ENCODE measurements around the gene DAW1. TPM values are rescaled to one million over a fixed set of nuclear protein-coding genes. Genes with fewer than 3 reads are reported as not detected.

Gene DAW1
- total and polyA plus RNA-seq, 2 of the 4 experiments (the other 2 are of a cell fraction): 0.86 to 1.4 TPM

- H2BK15ac ChIP-seq (ENCODE audit: low read depth, low read length): no peak overlapping the region
- TF ChIP-seq MAZ (IDR thresholded peaks at IDR 0.05; ENCODE audit: borderline replicate concordance, low read depth, low read length) (no peak), CHD1 (IDR thresholded peaks at IDR 0.05; ENCODE audit: low read depth, low read length) (no peak)
- no peak overlapping the region for H3K14ac ChIP-seq (replicated peaks; ENCODE audit: low read depth, low read length)
- intact Hi-C loops (cut with micrococcal nuclease): no loop called here
- H3K27me3 ChIP-seq (ENCODE audit: control insufficient read depth, insufficient read depth, low read length): no peaks in the 10 kb centered on the region
- no peak overlapping the region for H2AK9ac ChIP-seq (replicated peaks; ENCODE audit: low read depth, low read length, poor library complexity)
- no peak overlapping the region for H3K4me2 ChIP-seq (ENCODE audit: low read depth, low read length)
- H3K4me1 ChIP-seq (ENCODE audit: control insufficient read depth, insufficient read depth, low read length): no peaks in the 10 kb centered on the region
- no peak overlapping the region for H3K4ac ChIP-seq (ENCODE audit: low read depth, low read length)
- peaks cover 13% of the 10 kb centered on the region for H3K9me3 ChIP-seq (ENCODE audit: control insufficient read depth, insufficient read depth, low read length)
- no peaks in the 10 kb centered on the region for H3K9me1 ChIP-seq (ENCODE audit: insufficient read depth, low read length)
- no peak overlapping the region for H4K8ac ChIP-seq (ENCODE audit: low read depth in 2 of 2, low read length in 2 of 2)
- H4K91ac ChIP-seq (ENCODE audit: insufficient read depth, low read depth, low read length): no peak overlapping the region
- H4K5ac ChIP-seq (ENCODE audit: low read depth, low read length): no peak overlapping the region
- no peaks in the 10 kb centered on the region for H3K36me3 ChIP-seq (ENCODE audit: control insufficient read depth, insufficient read depth, low read length)
- ChIA-PET POLR2A (ENCODE audit: unreplicated experiment) (no interaction called here), CTCF (no interaction called here)
- DNase-seq (no peak), ATAC-seq (ENCODE audit: low read depth) (no peak)
- no TSS peak for BruUV-seq (replicated peaks)
- H2AK5ac ChIP-seq (ENCODE audit: low read depth, low read length): no peak overlapping the region
- H4K20me1 ChIP-seq (ENCODE audit: insufficient read depth, low read length): no peaks in the 10 kb centered on the region
- H3K4me3 ChIP-seq (ENCODE audit: insufficient read depth, low read depth, low read length): no peak overlapping the region
- H2BK20ac ChIP-seq (ENCODE audit: low read depth, low read length): no peak overlapping the region
- no peak overlapping the region for H3K18ac ChIP-seq (ENCODE audit: low read depth, low read length)
- H3K56ac ChIP-seq (ENCODE audit: extremely low read depth, insufficient read depth, low read length): no peak overlapping the region
- H2BK5ac ChIP-seq (ENCODE audit: low read depth, low read length, poor library complexity, severe bottlenecking): no peak overlapping the region
- no CpG with 5 or more reads among the region's 3 CpGs for WGBS, 2 experiments (ENCODE audit: extremely low coverage in 2 of 2, insufficient read length in 1 of 2)
- H3K27ac ChIP-seq (ENCODE audit: insufficient read depth, low read length): no peak overlapping the region
- no peak overlapping the region for H2AFZ ChIP-seq (replicated peaks; ENCODE audit: low read length, poor library complexity)
- dilution Hi-C loops (cut with HindIII; ENCODE audit: low sequenced_read_pairs, unreplicated experiment): no loop called here
- in situ Hi-C loops (cut with MboI; ENCODE audit: low sequenced_read_pairs): no loop called here
- H2BK120ac ChIP-seq (ENCODE audit: low read depth, low read length): no peak overlapping the region
- H3K23ac ChIP-seq (ENCODE audit: low read depth, low read length): no peak overlapping the region
- no peak overlapping the region for H3K9ac ChIP-seq (ENCODE audit: low read depth, low read length)
- H3K79me1 ChIP-seq (ENCODE audit: low read depth in 1 of 2, low read length in 2 of 2): no peaks in the 10 kb centered on the region
Observed at GRCh38 chr2:227973241-227973640, 101.8 kb downstream of the DAW1 start.

Small RNA genes lying within 50 kb of the gene (microRNA-seq; reads per million reads assigned to microRNA genes)
- not detected for gene RF00402 (ENCODE audit: insufficient read depth, insufficient read length)

Small RNA genes lying within 50 kb of the gene (small RNA-seq; reads per million reads assigned to genes)
- 0 reads per million in 5 experiments for gene RF00402

Other genes with a start within 250 kb of the DAW1 start
- not detected in 2 replicates for gene SCYGR5, start 204.8 kb upstream of the DAW1 start, total RNA-seq (2012; rRNA removed)
- not detected in 2 replicates for gene SCYGR5, start 204.8 kb upstream of the DAW1 start, polyA plus RNA-seq (2012; rRNA removed)
- under 0.01 TPM in 1 of 2 replicates, not detected in the other for gene SLC19A3, start 153.6 kb upstream of the DAW1 start, total RNA-seq (2012; rRNA removed)
- not detected in 2 replicates for gene SLC19A3, start 153.6 kb upstream of the DAW1 start, polyA plus RNA-seq (2012; rRNA removed)
- gene SCYGR6, start 146.9 kb upstream of the DAW1 start, total RNA-seq (2012; rRNA removed): not detected in 2 replicates
- not detected in 2 replicates for gene SCYGR6, start 146.9 kb upstream of the DAW1 start, polyA plus RNA-seq (2012; rRNA removed)
- not detected in 2 replicates for gene SCYGR7, start 143.3 kb upstream of the DAW1 start, total RNA-seq (2012; rRNA removed)
- gene SCYGR7, start 143.3 kb upstream of the DAW1 start, polyA plus RNA-seq (2012; rRNA removed): not detected in 2 replicates
- gene SCYGR8, start 125.7 kb upstream of the DAW1 start, total RNA-seq (2012; rRNA removed): not detected in 2 replicates
- gene SCYGR8, start 125.7 kb upstream of the DAW1 start, polyA plus RNA-seq (2012; rRNA removed): not detected in 2 replicates
- not detected in 2 replicates for gene CCL20, start 57.8 kb upstream of the DAW1 start, total RNA-seq (2012; rRNA removed)
- gene CCL20, start 57.8 kb upstream of the DAW1 start, polyA plus RNA-seq (2012; rRNA removed): not detected in 2 replicates

All from IMR-90 (cell line).